Measurements from ENCODE around the gene OXNAD1.

GRCh38 chr3:16249886-16250285, 15.1 kb upstream of the OXNAD1 start:
- TF ChIP-seq POLR2AphosphoS5 (IDR thresholded peaks at IDR 0.05; ENCODE audit: borderline replicate concordance, low read depth, low read length) (no peak), EZH2 (IDR thresholded peaks at IDR 0.05) (no peak), FOXP2 (optimal IDR thresholded peaks at IDR 0.05; ENCODE audit: control extremely low read depth, extremely low read length, insufficient read depth) (no peak)

All from SK-N-MC (cell line).